IMR-90 (cell line): ENCODE results near the gene SLC16A8. TPM values are rescaled to one million over a fixed set of nuclear protein-coding genes. Genes with fewer than 3 reads are reported as not detected.

Experiments
- ATAC-seq: fragments of 200-7000 bp; cut with Tn5 transposase; 2 replicates; pipeline ENCODE4 v1.9.1; 2020; ENCODE audit warnings: low read depth, mild to moderate bottlenecking, moderate library complexity
- BruUV-seq: library from RNA; stranded (reverse); fragments of 400-500 nt; replicated peaks from 2 replicates; lab custom pipeline; 2021; lab: Mats Ljungman, UMichigan
- CTCF ChIA-PET: fragments of 300-600 bp; formaldehyde crosslinking; extraction: SDS; loops from one replicate; lab custom pipeline; 2021; ENCODE audit warnings: antibody characterized with exemption; lab: Yijun Ruan, JAX
- POLR2A ChIA-PET: fragments of 300-600 bp; sonication (Branson Sonifier 250); formaldehyde crosslinking; loops from one replicate; lab custom pipeline; 2022; ENCODE audit warnings: antibody characterized with exemption; ENCODE audit not compliant: unreplicated experiment; lab: Charles Lee
- DNase-seq: peaks from one replicate; pipeline ENCODE4 v3.0.0; 2013
- H2AFZ ChIP-seq: replicated peaks from 2 replicates; pipeline ENCODE3; 2013; ENCODE audit warnings: low read length, mild to moderate bottlenecking; ENCODE audit not compliant: poor library complexity
- H2AK5ac ChIP-seq: 2 replicates; pipeline ENCODE4 v1.6.1; 2013; ENCODE audit warnings: low read depth, low read length, inconsistent platforms
- H2AK9ac ChIP-seq: replicated peaks from 2 replicates; pipeline ENCODE3; 2013; ENCODE audit warnings: mild to moderate bottlenecking, low read depth, low read length, moderate library complexity; ENCODE audit not compliant: poor library complexity
- H2BK120ac ChIP-seq: 2 replicates; pipeline ENCODE4 v1.6.1; 2013; ENCODE audit warnings: low read depth, low read length, inconsistent platforms
- H2BK15ac ChIP-seq: 3 replicates; pipeline ENCODE4 v1.6.1; 2013; ENCODE audit warnings: low read depth, low read length, inconsistent platforms
- H2BK20ac ChIP-seq: 2 replicates; pipeline ENCODE4 v1.6.1; 2013; ENCODE audit warnings: low read depth, mild to moderate bottlenecking, inconsistent platforms, low read length, moderate library complexity
- H2BK5ac ChIP-seq: 2 replicates; pipeline ENCODE4 v1.6.1; 2013; ENCODE audit warnings: mild to moderate bottlenecking, low read depth, low read length, inconsistent platforms; ENCODE audit not compliant: poor library complexity, severe bottlenecking
- H3K14ac ChIP-seq: replicated peaks from 2 replicates; pipeline ENCODE4 v1.6.1; 2013; ENCODE audit warnings: low read depth, low read length, inconsistent platforms
- H3K18ac ChIP-seq: 2 replicates; pipeline ENCODE4 v1.6.1; 2013; ENCODE audit warnings: low read depth, low read length, control low read depth
- H3K23ac ChIP-seq: 2 replicates; pipeline ENCODE4 v1.6.1; 2013; ENCODE audit warnings: low read depth, low read length, inconsistent platforms
- H3K27ac ChIP-seq: 2 replicates; pipeline ENCODE4 v1.5.1; 2013; ENCODE audit warnings: mild to moderate bottlenecking, control low read depth, low read length; ENCODE audit not compliant: insufficient read depth
- H3K27me3 ChIP-seq: 2 replicates; pipeline ENCODE4 v1.6.1; 2013; ENCODE audit warnings: low read length; ENCODE audit not compliant: control insufficient read depth, insufficient read depth
- H3K36me3 ChIP-seq: 2 replicates; pipeline ENCODE4 v1.6.1; 2013; ENCODE audit warnings: low read length, mixed read lengths; ENCODE audit not compliant: control insufficient read depth, insufficient read depth
- H3K4ac ChIP-seq: 2 replicates; pipeline ENCODE4 v1.6.1; 2013; ENCODE audit warnings: low read depth, low read length, inconsistent platforms
- H3K4me1 ChIP-seq: 2 replicates; pipeline ENCODE4 v1.6.1; 2013; ENCODE audit warnings: low read length, mixed read lengths; ENCODE audit not compliant: control insufficient read depth, insufficient read depth
- H3K4me2 ChIP-seq: 2 replicates; pipeline ENCODE4 v1.6.1; 2013; ENCODE audit warnings: low read depth, mild to moderate bottlenecking, control low read depth, low read length, moderate library complexity
- H3K4me3 ChIP-seq: 2 replicates; pipeline ENCODE4 v1.5.1; 2013; ENCODE audit warnings: low read depth, mild to moderate bottlenecking, control low read depth, low read length, moderate library complexity; ENCODE audit not compliant: insufficient read depth
- H3K56ac ChIP-seq: 2 replicates; pipeline ENCODE4 v1.6.1; 2013; ENCODE audit warnings: low read length, inconsistent platforms; ENCODE audit not compliant: insufficient read depth; ENCODE audit errors: extremely low read depth
- H3K79me1 ChIP-seq, 2 experiments: 2 replicates each; pipeline ENCODE4 v1.6.1; 2013; ENCODE audit warnings: low read length in 2 of 2, inconsistent platforms in 1 of 2, low read depth in 1 of 2
- H3K9ac ChIP-seq: 2 replicates; pipeline ENCODE4 v1.6.1; 2013; ENCODE audit warnings: low read depth, low read length, control low read depth
- H3K9me1 ChIP-seq: 2 replicates; pipeline ENCODE4 v1.6.1; 2013; ENCODE audit warnings: low read length, inconsistent platforms; ENCODE audit not compliant: insufficient read depth
- H3K9me3 ChIP-seq: 2 replicates; pipeline ENCODE4 v1.6.1; 2013; ENCODE audit warnings: low read length; ENCODE audit not compliant: control insufficient read depth, insufficient read depth
- H4K20me1 ChIP-seq: 2 replicates; pipeline ENCODE4 v1.6.1; 2013; ENCODE audit warnings: low read length, inconsistent platforms; ENCODE audit not compliant: insufficient read depth
- H4K5ac ChIP-seq: 2 replicates; pipeline ENCODE4 v1.6.1; 2013; ENCODE audit warnings: mild to moderate bottlenecking, low read depth, low read length, control low read depth
- H4K8ac ChIP-seq, 2 experiments: 2 replicates each; pipeline ENCODE4 v1.6.1; 2013; ENCODE audit warnings: low read depth in 2 of 2, low read length in 2 of 2, control low read depth in 1 of 2, inconsistent platforms in 1 of 2
- H4K91ac ChIP-seq: 2 replicates; pipeline ENCODE4 v1.6.1; 2013; ENCODE audit warnings: low read depth, low read length, inconsistent platforms; ENCODE audit not compliant: insufficient read depth
- BHLHE40 ChIP-seq: fragments of 150-350 bp; IDR thresholded peaks from 2 replicates; pipeline ENCODE4 v1.6.1; 2016; ENCODE audit warnings: mild to moderate bottlenecking, low read depth, low read length
- CEBPB ChIP-seq: IDR thresholded peaks from 2 replicates; pipeline ENCODE4 v1.6.1; 2012; ENCODE audit warnings: low read depth, low read length, improper control_type of control experiment
- CHD1 ChIP-seq: IDR thresholded peaks from 2 replicates; pipeline ENCODE4 v1.6.1; 2012; ENCODE audit warnings: low read depth, low read length, improper control_type of control experiment
- FOS ChIP-seq: fragments of 150-350 bp; IDR thresholded peaks from 2 replicates; pipeline ENCODE4 v1.6.1; 2016; ENCODE audit warnings: low read depth, low read length
- MAZ ChIP-seq: IDR thresholded peaks from 2 replicates; pipeline ENCODE4 v1.6.1; 2012; ENCODE audit warnings: low read depth, mild to moderate bottlenecking, low read length, improper control_type of control experiment, moderate library complexity, borderline replicate concordance
- MXI1 ChIP-seq: IDR thresholded peaks from 2 replicates; pipeline ENCODE4 v1.6.1; 2012; ENCODE audit warnings: low read depth, mild to moderate bottlenecking, low read length, moderate library complexity, borderline replicate concordance
- NFE2L2 ChIP-seq: fragments of 150-350 bp; IDR thresholded peaks from 2 replicates; pipeline ENCODE4 v1.6.1; 2016; ENCODE audit warnings: low read depth, mild to moderate bottlenecking, low read length
- POLR2A ChIP-seq: IDR thresholded peaks from 2 replicates; pipeline ENCODE4 v1.6.1; 2012; ENCODE audit warnings: mild to moderate bottlenecking, low read depth, low read length
- RAD21 ChIP-seq: IDR thresholded peaks from 2 replicates; pipeline ENCODE4 v1.6.1; 2012; ENCODE audit warnings: low read length, improper control_type of control experiment
- RCOR1 ChIP-seq: IDR thresholded peaks from 2 replicates; pipeline ENCODE4 v1.6.1; 2012; ENCODE audit warnings: mild to moderate bottlenecking, low read length, improper control_type of control experiment; ENCODE audit not compliant: insufficient replicate concordance
- RFX5 ChIP-seq: IDR thresholded peaks from 2 replicates; pipeline ENCODE4 v1.8.0; 2012; ENCODE audit warnings: low read depth, mild to moderate bottlenecking, low read length, moderate library complexity
- SMC3 ChIP-seq: fragments of 150-350 bp; IDR thresholded peaks from 2 replicates; pipeline ENCODE4 v1.6.1; 2016; ENCODE audit warnings: low read depth, mild to moderate bottlenecking, antibody characterized with exemption, low read length, moderate library complexity
- USF2 ChIP-seq: fragments of 150-350 bp; IDR thresholded peaks from 2 replicates; pipeline ENCODE4 v1.6.1; 2017; ENCODE audit warnings: mild to moderate bottlenecking, antibody characterized with exemption, low read length, low read depth
- WGBS, 2 experiments: methylation state at CpG; one replicate each; pipeline versions ENCODE4 v1.1.5 to v1.1.7; 2013; ENCODE audit warnings: missing lambda C conversion rate in 2 of 2; ENCODE audit not compliant: insufficient read length in 1 of 2; ENCODE audit errors: extremely low coverage in 2 of 2; 5-methylcytosine and 5-hydroxymethylcytosine counted together
- dilution Hi-C: fragments of 300-500 bp; cut with HindIII; formaldehyde crosslinking; loops from one replicate; pipeline ENCODE4 v1.14.3; 2018; ENCODE audit warnings: low sequenced_read_pairs; ENCODE audit not compliant: unreplicated experiment
- in situ Hi-C: fragments of 300-500 bp; cut with MboI; formaldehyde crosslinking; loops from 3 replicates; pipeline ENCODE4 v1.14.3; 2019; ENCODE audit warnings: low sequenced_read_pairs, inconsistent platforms, mixed read lengths
- intact Hi-C: fragments of 100-400 bp; cut with micrococcal nuclease; formaldehyde crosslinking; loops from 2 replicates; pipeline ENCODE4 v1.10.0; 2022
- polyA plus RNA-seq, 3 experiments: library from polyadenylated mRNA; depleted of rRNA; stranded (reverse); fragments of >200 nt; gene quantifications; 2 replicates each; pipeline ENCODE4 v1.2.3, GENCODE V29; 2012; ENCODE audit warnings: low replicate concordance in 1 of 3
- total RNA-seq: library from RNA; depleted of rRNA; stranded (reverse); fragments of >200 nt; gene quantifications from 2 replicates; pipeline ENCODE4 v1.2.3, GENCODE V29; 2012
- TF ChIP-seq, protein P1 (sequence below): conservative IDR thresholded peaks from 2 replicates; pipeline ENCODE4 v1.5.1; 2012; ENCODE audit warnings: mild to moderate bottlenecking, low read depth, low read length, improper control_type of control experiment

Gene SLC16A8
- total and polyA plus RNA-seq, 2 of the 4 experiments (the other 2 are of a cell fraction) = not detected

DNA sequence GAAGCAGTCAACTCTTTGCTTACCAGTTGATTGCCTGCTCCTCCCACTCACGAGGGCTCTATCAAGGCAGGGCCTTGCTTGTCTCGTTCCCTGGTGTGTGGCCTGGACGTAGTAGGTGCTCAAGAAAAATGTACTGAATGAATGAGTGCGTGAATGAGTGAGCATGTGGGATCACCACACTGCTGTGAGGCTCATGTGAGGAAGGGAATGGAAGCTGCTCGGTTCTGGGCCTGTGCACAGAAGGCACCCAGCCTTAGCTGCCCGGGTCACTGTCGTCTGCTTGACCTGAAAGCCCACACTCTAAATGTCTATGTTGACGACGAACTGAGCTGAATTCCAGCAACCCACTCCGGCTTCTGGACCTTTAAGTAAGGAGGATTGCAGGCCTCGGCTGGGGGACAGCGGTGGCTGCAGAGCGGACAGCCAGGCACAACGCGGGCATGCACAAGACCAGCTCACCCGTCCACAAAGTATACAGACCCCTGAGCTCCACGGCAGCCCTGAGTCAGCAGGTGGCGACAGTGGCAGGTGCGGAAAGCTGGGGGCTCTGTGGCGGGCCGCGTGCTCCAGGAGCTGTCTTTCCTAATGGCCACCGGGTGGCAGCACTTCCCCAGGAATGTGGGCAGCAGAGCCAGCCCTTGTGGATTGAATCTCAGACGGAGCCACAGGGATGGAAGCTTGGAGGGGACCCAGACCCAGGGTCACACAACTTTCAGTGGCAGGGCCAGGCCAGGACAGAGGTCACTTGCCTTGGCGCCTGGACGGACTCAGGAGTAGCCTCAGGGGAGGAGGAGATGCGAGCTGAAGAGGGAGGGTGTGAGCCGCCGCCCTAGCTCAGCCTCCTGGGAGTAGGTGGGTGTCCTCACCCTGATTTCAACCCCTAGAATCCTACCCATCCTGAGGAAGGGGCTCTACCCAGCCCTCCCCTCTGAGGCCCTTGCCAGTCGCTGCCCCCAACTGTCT, 31.8 kb downstream of the SLC16A8 start:
- in situ Hi-C loops (loop anchor here (10.0 kb wide), 1 partner anchor 523 kb away; the partner anchor contains the start of gene DMC1), intact Hi-C loops (loop anchor here (1.0 to 10.0 kb wide), 4 partner anchors 301 to 715 kb away; partner anchors contain the start of genes GTPBP1 and JOSD1), dilution Hi-C loops (no loop called here)
- BruUV-seq = no TSS peak
- no peak overlapping the region for H2BK15ac ChIP-seq
- no peaks in the 10 kb centered on the region; the same call in 1 of the 2 replicates for H4K20me1 ChIP-seq
- H3K56ac ChIP-seq = no peak overlapping the region
- peak overlapping the region; percentile 75; the same call in 1 of the 2 replicates for H2AK5ac ChIP-seq
- H4K91ac ChIP-seq = peak overlapping the region; percentile 65
- H3K4me1 ChIP-seq = peaks cover 3% of the 10 kb centered on the region; the same call in 1 of the 2 replicates
- ATAC-seq = peak; percentile 83
- 18% methylated on average over 19 of the region's 30 CpGs; no CpG with 5 or more reads in 1 of the 2 experiments for WGBS, 2 experiments
- peak overlapping the region; percentile 28 to 74; a peak in 2 of 4 replicates for H4K8ac ChIP-seq
- H3K9me3 ChIP-seq = no peaks in the 10 kb centered on the region
- peak overlapping the region; percentile 10; the same call in 1 of the 2 replicates for H3K4ac ChIP-seq
- peak overlapping the region; percentile 62; the same call in 1 of the 2 replicates for H4K5ac ChIP-seq
- ChIA-PET POLR2A (interaction anchor here (0.6 kb wide), 1 partner anchor 191 kb away, joined by 4 read pairs; no protein-coding TSS in a partner anchor), CTCF (interaction anchor here (0.6 to 1.7 kb wide), 8 partner anchors 18 to 648 kb away, joined by 3 to 8 read pairs (median 4); no protein-coding TSS in a partner anchor)
- H3K4me2 ChIP-seq = no peak overlapping the region
- H2BK120ac ChIP-seq = no peak overlapping the region
- H2BK5ac ChIP-seq = no peak overlapping the region
- peak overlapping the region; percentile 94 for H2AFZ ChIP-seq
- peak overlapping the region; percentile 0 for H2AK9ac ChIP-seq
- H3K9ac ChIP-seq = no peak overlapping the region
- H3K79me1 ChIP-seq = no peaks in the 10 kb centered on the region; a peak in 1 of 4 replicates
- no peak overlapping the region for H3K4me3 ChIP-seq
- peaks cover 5% of the 10 kb centered on the region; the same call in 1 of the 2 replicates for H3K27me3 ChIP-seq
- H3K36me3 ChIP-seq = no peaks in the 10 kb centered on the region
- H3K23ac ChIP-seq = no peak overlapping the region
- DNase-seq = peak; percentile 65
- peaks cover 6% of the 10 kb centered on the region for H3K9me1 ChIP-seq
- no peak overlapping the region for H3K18ac ChIP-seq
- no peak overlapping the region for H3K14ac ChIP-seq
- no peak overlapping the region for H3K27ac ChIP-seq
- H2BK20ac ChIP-seq = no peak overlapping the region
- peak; percentile 83 for TF ChIP-seq SMC3
- TF ChIP-seq MAZ = peak; percentile 34; the same call in 1 of the 2 replicates
- TF ChIP-seq MXI1 = no peak
- no peak for TF ChIP-seq CHD1
- TF ChIP-seq USF2 = no peak
- no peak for TF ChIP-seq RCOR1
- TF ChIP-seq POLR2A = no peak
- TF ChIP-seq RFX5 = no peak
- TF ChIP-seq, protein P1, sequence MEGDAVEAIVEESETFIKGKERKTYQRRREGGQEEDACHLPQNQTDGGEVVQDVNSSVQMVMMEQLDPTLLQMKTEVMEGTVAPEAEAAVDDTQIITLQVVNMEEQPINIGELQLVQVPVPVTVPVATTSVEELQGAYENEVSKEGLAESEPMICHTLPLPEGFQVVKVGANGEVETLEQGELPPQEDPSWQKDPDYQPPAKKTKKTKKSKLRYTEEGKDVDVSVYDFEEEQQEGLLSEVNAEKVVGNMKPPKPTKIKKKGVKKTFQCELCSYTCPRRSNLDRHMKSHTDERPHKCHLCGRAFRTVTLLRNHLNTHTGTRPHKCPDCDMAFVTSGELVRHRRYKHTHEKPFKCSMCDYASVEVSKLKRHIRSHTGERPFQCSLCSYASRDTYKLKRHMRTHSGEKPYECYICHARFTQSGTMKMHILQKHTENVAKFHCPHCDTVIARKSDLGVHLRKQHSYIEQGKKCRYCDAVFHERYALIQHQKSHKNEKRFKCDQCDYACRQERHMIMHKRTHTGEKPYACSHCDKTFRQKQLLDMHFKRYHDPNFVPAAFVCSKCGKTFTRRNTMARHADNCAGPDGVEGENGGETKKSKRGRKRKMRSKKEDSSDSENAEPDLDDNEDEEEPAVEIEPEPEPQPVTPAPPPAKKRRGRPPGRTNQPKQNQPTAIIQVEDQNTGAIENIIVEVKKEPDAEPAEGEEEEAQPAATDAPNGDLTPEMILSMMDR = peak; percentile 85
- no peak for TF ChIP-seq NFE2L2
- no peak for TF ChIP-seq FOS
- TF ChIP-seq RAD21 = peak; percentile 89
- no peak for TF ChIP-seq CEBPB
- TF ChIP-seq BHLHE40 = no peak
